ENCODE data around the gene LCAT.

The LCAT gene

GRCh38 chr16:67965668-67966548 lies 22.0 kb upstream of the LCAT start:
- TF ChIP-seq CTCF (IDR thresholded peaks at IDR 0.05; ENCODE audit: insufficient read depth, low read length, missing control alignments), result no peak
- ChIA-PET CTCF (interaction anchor here (0.8 to 2.9 kb wide), 8 partner anchors 24 to 363 kb away, joined by 3 to 9 read pairs (median 4); no protein-coding TSS in a partner anchor), POLR2A (interaction anchor here (1.0 to 1.1 kb wide), 2 partner anchors 31 to 271 kb away, joined by 4 read pairs; no protein-coding TSS in a partner anchor)
- no peak for DNase-seq (ENCODE audit: low read depth, low spot score)
- H3K4me3 ChIP-seq (ENCODE audit: low read depth, low read length), result peak overlapping the region; percentile 97

GRCh38 chr16:67964477-67965131 lies 20.7 kb upstream of the LCAT start:
- ChIA-PET POLR2A (no interaction called here), CTCF (interaction anchor here (0.7 to 2.9 kb wide), 7 partner anchors 20 to 148 kb away, joined by 3 to 9 read pairs (median 4); partner anchors contain the start of gene LCAT)
- no peak for TF ChIP-seq CTCF (IDR thresholded peaks at IDR 0.05; ENCODE audit: insufficient read depth, low read length, missing control alignments)
- H3K4me3 ChIP-seq (ENCODE audit: low read depth, low read length), result no peak overlapping the region
- DNase-seq (ENCODE audit: low read depth, low spot score), result no peak

- no peak for DNase-seq (ENCODE audit: low read depth, low spot score)
- no peak for TF ChIP-seq CTCF (IDR thresholded peaks at IDR 0.05; ENCODE audit: insufficient read depth, low read length, missing control alignments)
- CTCF ChIA-PET, result interaction anchor here (0.7 to 2.3 kb wide), 5 partner anchors 20 to 266 kb away, joined by 4 to 9 read pairs (median 4); partner anchors contain the start of gene LCAT
- POLR2A ChIA-PET, result no interaction called here
- no peak overlapping the region for H3K4me3 ChIP-seq (ENCODE audit: low read depth, low read length)
Observed at GRCh38 chr16:67963662-67964321, 19.9 kb upstream of the LCAT start.

- POLR2A ChIA-PET, result no interaction called here
- CTCF ChIA-PET, result interaction anchor here (1.5 to 1.9 kb wide), 2 partner anchors 21 to 267 kb away, joined by 4 to 7 read pairs; no protein-coding TSS in a partner anchor
- no peak overlapping the region for H3K4me3 ChIP-seq (ENCODE audit: low read depth, low read length)
- TF ChIP-seq CTCF (IDR thresholded peaks at IDR 0.05; ENCODE audit: insufficient read depth, low read length, missing control alignments), result no peak
- no peak for DNase-seq (ENCODE audit: low read depth, low spot score)
Observed at GRCh38 chr16:67963292-67963661, 19.4 kb upstream of the LCAT start.

GRCh38 chr16:67962135-67962534 lies 18.2 kb upstream of the LCAT start:
- ChIA-PET POLR2A (no interaction called here), CTCF (interaction anchor here (1.2 to 1.9 kb wide), 3 partner anchors 19 to 268 kb away, joined by 3 to 7 read pairs (median 4); partner anchors contain the start of gene LCAT)
- no peak for TF ChIP-seq CTCF (IDR thresholded peaks at IDR 0.05; ENCODE audit: insufficient read depth, low read length, missing control alignments)
- DNase-seq (ENCODE audit: low read depth, low spot score), result no peak
- H3K4me3 ChIP-seq (ENCODE audit: low read depth, low read length), result no peak overlapping the region
